ENCODE measurements around the gene OR13G1. TPM values are rescaled to one million over a fixed set of nuclear protein-coding genes. Genes with fewer than 3 reads are reported as not detected.

The OR13G1 gene
- total and polyA plus RNA-seq, 2 of the 13 experiments (the other 11 are each of a cell fraction or from before 2014, with no cell fraction given) = not detected

- TF ChIP-seq PATZ1 (CRISPR knock-in tag; IDR thresholded peaks at IDR 0.05) = no peak
- no peak for TF ChIP-seq SRSF1 (optimal IDR thresholded peaks at IDR 0.05; ENCODE audit: low read depth, low read length)
- TF ChIP-seq ZC3H4 (CRISPR knock-in tag; IDR thresholded peaks at IDR 0.05; ENCODE audit: borderline replicate concordance) = no peak
- no peak for TF ChIP-seq MYC (CRISPR knock-in tag; IDR thresholded peaks at IDR 0.05; ENCODE audit: borderline replicate concordance)
- TF ChIP-seq HNRNPUL1 (IDR thresholded peaks at IDR 0.05; ENCODE audit: low read depth, low read length) = no peak
- TF ChIP-seq ZBTB37 (CRISPR knock-in tag; IDR thresholded peaks at IDR 0.05) = no peak
- TF ChIP-seq, protein P1, sequence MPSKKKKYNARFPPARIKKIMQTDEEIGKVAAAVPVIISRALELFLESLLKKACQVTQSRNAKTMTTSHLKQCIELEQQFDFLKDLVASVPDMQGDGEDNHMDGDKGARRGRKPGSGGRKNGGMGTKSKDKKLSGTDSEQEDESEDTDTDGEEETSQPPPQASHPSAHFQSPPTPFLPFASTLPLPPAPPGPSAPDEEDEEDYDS (CRISPR knock-in tag; IDR thresholded peaks at IDR 0.05) = no peak
- TF ChIP-seq ZNF383 (CRISPR knock-in tag; IDR thresholded peaks at IDR 0.05; ENCODE audit: borderline replicate concordance) = no peak
These were observed 51.6 kb downstream of the OR13G1 start (continued) for GRCh38 chr1:247627951-247628350.

Other genes with a start within 250 kb of the OR13G1 start
- gene OR2B11, start 221.6 kb downstream of the OR13G1 start, total RNA-seq (2016; rRNA removed; fragmentation: Illumina TruSeq; extraction: Trizol) = not detected in 2 replicates
- gene OR2B11, start 221.6 kb downstream of the OR13G1 start, polyA plus RNA-seq (2011; rRNA removed) = not detected in 2 replicates
- not detected in 2 replicates for gene OR2C3, start 143.3 kb downstream of the OR13G1 start, total RNA-seq (2016; rRNA removed; fragmentation: Illumina TruSeq; extraction: Trizol)
- not detected in 2 replicates for gene OR2C3, start 143.3 kb downstream of the OR13G1 start, polyA plus RNA-seq (2011; rRNA removed)
- not detected in 2 replicates for gene GCSAML, start 130.6 kb downstream of the OR13G1 start, total RNA-seq (2016; rRNA removed; fragmentation: Illumina TruSeq; extraction: Trizol)
- gene GCSAML, start 130.6 kb downstream of the OR13G1 start, polyA plus RNA-seq (2011; rRNA removed) = not detected in 2 replicates
- not detected in 2 replicates for gene OR2G2, start 91.4 kb downstream of the OR13G1 start, total RNA-seq (2016; rRNA removed; fragmentation: Illumina TruSeq; extraction: Trizol)
- gene OR2G2, start 91.4 kb downstream of the OR13G1 start, polyA plus RNA-seq (2011; rRNA removed) = not detected in 2 replicates
- not detected in 2 replicates for gene OR2G3, start 74.2 kb downstream of the OR13G1 start, total RNA-seq (2016; rRNA removed; fragmentation: Illumina TruSeq; extraction: Trizol)
- gene OR2G3, start 74.2 kb downstream of the OR13G1 start, polyA plus RNA-seq (2011; rRNA removed) = not detected in 2 replicates
- not detected in 2 replicates for gene OR6F1, start 36.9 kb upstream of the OR13G1 start, total RNA-seq (2016; rRNA removed; fragmentation: Illumina TruSeq; extraction: Trizol)
- not detected in 2 replicates for gene OR6F1, start 36.9 kb upstream of the OR13G1 start, polyA plus RNA-seq (2011; rRNA removed)
- gene OR14K1, start 58.9 kb upstream of the OR13G1 start, total RNA-seq (2016; rRNA removed; fragmentation: Illumina TruSeq; extraction: Trizol) = not detected in 2 replicates
- gene OR14K1, start 58.9 kb upstream of the OR13G1 start, polyA plus RNA-seq (2011; rRNA removed) = not detected in 2 replicates
- gene OR14A2, start 68.4 kb upstream of the OR13G1 start, total RNA-seq (2016; rRNA removed; fragmentation: Illumina TruSeq; extraction: Trizol) = not detected in 2 replicates
- gene OR14A2, start 68.4 kb upstream of the OR13G1 start, polyA plus RNA-seq (2011; rRNA removed) = not detected in 2 replicates
- not detected in 2 replicates for gene OR1C1, start 80.8 kb upstream of the OR13G1 start, total RNA-seq (2016; rRNA removed; fragmentation: Illumina TruSeq; extraction: Trizol)
- not detected in 2 replicates for gene OR1C1, start 80.8 kb upstream of the OR13G1 start, polyA plus RNA-seq (2011; rRNA removed)
- gene OR14A16, start 144.4 kb upstream of the OR13G1 start, total RNA-seq (2016; rRNA removed; fragmentation: Illumina TruSeq; extraction: Trizol) = not detected in 2 replicates
- gene OR14A16, start 144.4 kb upstream of the OR13G1 start, polyA plus RNA-seq (2011; rRNA removed) = not detected in 2 replicates
- not detected in 2 replicates for gene OR11L1, start 162.2 kb upstream of the OR13G1 start, total RNA-seq (2016; rRNA removed; fragmentation: Illumina TruSeq; extraction: Trizol)
- gene OR11L1, start 162.2 kb upstream of the OR13G1 start, polyA plus RNA-seq (2011; rRNA removed) = not detected in 2 replicates
- not detected in 2 replicates for gene TRIM58, start 177.4 kb upstream of the OR13G1 start, total RNA-seq (2016; rRNA removed; fragmentation: Illumina TruSeq; extraction: Trizol)
- gene TRIM58, start 177.4 kb upstream of the OR13G1 start, polyA plus RNA-seq (2011; rRNA removed) = not detected in 2 replicates
- gene OR2W3, start 215.8 kb upstream of the OR13G1 start, total RNA-seq (2016; rRNA removed; fragmentation: Illumina TruSeq; extraction: Trizol) = not detected in 2 replicates
- not detected in 2 replicates for gene OR2W3, start 215.8 kb upstream of the OR13G1 start, polyA plus RNA-seq (2011; rRNA removed)
- gene OR2T8, start 240.5 kb upstream of the OR13G1 start, total RNA-seq (2016; rRNA removed; fragmentation: Illumina TruSeq; extraction: Trizol) = not detected in 2 replicates
- not detected in 2 replicates for gene OR2T8, start 240.5 kb upstream of the OR13G1 start, polyA plus RNA-seq (2011; rRNA removed)
- not detected in 2 replicates for gene OR2AJ1, start 245.2 kb upstream of the OR13G1 start, total RNA-seq (2016; rRNA removed; fragmentation: Illumina TruSeq; extraction: Trizol)
- gene OR2AJ1, start 245.2 kb upstream of the OR13G1 start, polyA plus RNA-seq (2011; rRNA removed) = not detected in 2 replicates

Data from HepG2 (cell line).